Erythroblast (primary cell): ENCODE results near the gene BIRC3.

Experiments
- GATA1 ChIP-seq: IDR thresholded peaks from 2 replicates; pipeline ENCODE4 v1.6.1; 2011; ENCODE audit warnings: low read depth, mild to moderate bottlenecking, control low read depth, low read length, moderate library complexity
- POLR2A ChIP-seq: IDR thresholded peaks from 2 replicates; pipeline ENCODE4 v1.6.1; 2011; ENCODE audit warnings: mild to moderate bottlenecking, low read length

DNA sequence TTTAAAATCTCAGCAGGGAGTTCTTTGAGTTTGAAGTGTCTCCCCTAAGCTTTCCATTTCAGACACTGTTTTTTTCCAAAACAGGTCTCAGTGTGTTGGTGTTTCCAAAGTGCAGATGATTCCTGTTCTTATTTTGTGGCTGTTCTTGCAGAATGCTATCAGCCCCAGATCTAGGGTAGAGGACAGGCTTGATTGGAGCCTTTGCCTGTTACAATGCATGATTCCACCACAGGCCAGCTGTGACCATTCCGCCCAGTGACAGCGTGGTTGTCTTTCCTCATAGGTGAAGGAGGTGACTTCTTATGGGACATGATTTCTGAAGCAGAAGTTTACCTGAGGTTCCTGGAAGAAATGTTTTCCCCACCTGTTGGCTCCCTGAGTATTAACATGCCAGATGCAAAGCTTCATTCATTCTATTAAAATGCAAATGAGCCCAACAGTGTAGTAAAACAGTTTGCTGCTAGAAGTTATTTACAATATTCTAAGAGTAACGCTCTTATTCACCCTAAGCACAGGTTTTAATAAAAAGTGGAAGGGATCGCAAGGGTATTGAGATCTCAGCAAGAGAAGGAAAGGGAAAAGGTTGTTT lies 36.9 kb upstream of the BIRC3 start:
- TF ChIP-seq POLR2A = no peak
- TF ChIP-seq GATA1 = no peak
